Measurements from ENCODE around the gene CYP46A1.

CYP46A1 gene

GRCh38 chr14:99775351-99775750 is 91.3 kb downstream of the CYP46A1 start:
- Mint-ChIP-seq H3K27me3 (peaks cover 52 to 71% of the 10 kb centered on the region in 2 donors), H3K27ac (no peak overlapping the region), H3K4me1 (ENCODE audit: low read depth in 2 of 2) (no peaks in the 10 kb centered on the region), H3K36me3 (ENCODE audit: insufficient read depth) (no peaks in the 10 kb centered on the region), H3K9me3 (peaks cover 0 to 2% of the 10 kb centered on the region in 2 donors), H3K4me3 (no peak overlapping the region)
- DNase-seq (no peak), ATAC-seq (replicated peaks) (no peak)

All from effector memory CD8-positive, alpha-beta T cell (primary cell).